Measurements from ENCODE around the gene ESX1. TPM values are rescaled to one million over a fixed set of nuclear protein-coding genes. Genes with fewer than 3 reads are reported as not detected.
A peak's percentile ranks its signal among the peaks of the same experiment; 100 is the strongest.

ESX1 gene
- total and polyA plus RNA-seq, 2 experiments from 2014 or later, result not detected

DNA sequence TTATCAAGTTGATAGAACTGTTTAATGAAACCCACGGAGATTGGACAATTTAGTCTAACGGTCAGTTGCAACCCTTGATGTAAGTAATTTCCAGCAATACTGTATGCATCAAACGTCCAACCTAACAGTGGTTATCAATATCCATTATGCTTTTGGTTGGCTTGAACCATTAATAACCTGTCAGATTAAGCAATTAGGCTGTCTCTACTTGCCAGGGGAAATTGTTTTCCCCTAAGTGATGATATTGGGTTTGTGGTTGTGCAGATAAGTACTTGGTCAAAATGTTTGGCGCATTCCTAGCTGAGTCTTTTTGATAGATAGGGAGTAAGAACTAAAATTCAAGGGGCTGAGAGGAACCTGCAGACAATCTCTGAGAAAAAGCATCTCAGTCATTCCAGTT, 30.5 kb upstream of the ESX1 start:
- Histone ChIP-seq H3K27ac (no peak overlapping the region), H3K9ac (no peak overlapping the region), H3K4me3 (no peak overlapping the region), H4K20me1 (ENCODE audit: insufficient read depth) (no peaks in the 10 kb centered on the region), H3K79me2 (ENCODE audit: insufficient read depth) (no peaks in the 10 kb centered on the region), H3K4me1 (ENCODE audit: insufficient read depth) (no peaks in the 10 kb centered on the region), H3K36me3 (ENCODE audit: low read depth) (no peaks in the 10 kb centered on the region), H3K27me3 (replicated peaks; ENCODE audit: insufficient read depth) (no peaks in the 10 kb centered on the region; the same call in 1 of the 2 replicates), H3F3A (ENCODE audit: insufficient read depth) (no peaks in the 10 kb centered on the region), H3K9me3 (ENCODE audit: low read depth) (no peaks in the 10 kb centered on the region), H3K9me2 (ENCODE audit: insufficient read depth) (no peaks in the 10 kb centered on the region), H2AFZ (no peak overlapping the region), H3K4me2 (ENCODE audit: unreplicated experiment) (no peak overlapping the region)
- 69% methylated on average over 3 to 4 of the region's 4 CpGs for WGBS, 2 experiments (ENCODE audit: low coverage in 1 of 2, low lambda C conversion rate in 2 of 2, missing lambda C conversion rate in 2 of 2)
- TF ChIP-seq EZH2phosphoT487 (IDR thresholded peaks at IDR 0.05; ENCODE audit: insufficient read depth, low read depth) (no peak), EZH2 (IDR thresholded peaks at IDR 0.05; ENCODE audit: insufficient read depth, poor library complexity, severe bottlenecking) (no peak)
- no peak for DNase-seq
- in situ Hi-C loops (cut with MboI), result no loop called here

DNA sequence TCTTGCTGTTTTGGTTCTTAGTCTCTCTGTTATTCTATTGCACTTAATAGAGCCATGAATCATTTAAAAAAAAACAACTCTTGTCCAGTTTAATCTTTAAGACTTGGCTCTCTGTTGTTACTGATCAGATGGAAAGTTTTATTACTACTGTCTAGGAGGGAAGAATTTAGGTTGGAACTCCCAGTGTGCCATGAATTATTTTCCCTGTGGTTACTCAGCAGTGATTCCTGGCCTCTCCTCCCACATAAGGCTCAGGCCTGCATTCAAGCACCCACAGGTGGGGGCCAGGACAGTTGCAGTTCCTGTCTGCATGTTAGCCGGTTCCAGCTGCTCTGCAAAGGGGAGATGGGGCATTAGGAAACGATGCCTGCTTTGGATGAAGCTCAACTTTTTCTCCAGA, 29.8 kb upstream of the ESX1 start:
- peak; percentile 41 for DNase-seq
- Histone ChIP-seq H3K4me1 (ENCODE audit: insufficient read depth) (no peaks in the 10 kb centered on the region), H3K9ac (no peak overlapping the region), H3K4me3 (no peak overlapping the region), H3K27me3 (replicated peaks; ENCODE audit: insufficient read depth) (no peaks in the 10 kb centered on the region; the same call in 1 of the 2 replicates), H3K27ac (no peak overlapping the region), H3K79me2 (ENCODE audit: insufficient read depth) (no peaks in the 10 kb centered on the region), H4K20me1 (ENCODE audit: insufficient read depth) (no peaks in the 10 kb centered on the region), H3F3A (ENCODE audit: insufficient read depth) (no peaks in the 10 kb centered on the region), H3K36me3 (ENCODE audit: low read depth) (no peaks in the 10 kb centered on the region), H3K9me2 (ENCODE audit: insufficient read depth) (no peaks in the 10 kb centered on the region), H2AFZ (no peak overlapping the region), H3K9me3 (ENCODE audit: low read depth) (no peaks in the 10 kb centered on the region), H3K4me2 (ENCODE audit: unreplicated experiment) (no peak overlapping the region)
- 0% methylated on average over 1 of the region's 2 CpGs; no CpG with 5 or more reads in 1 of the 2 experiments for WGBS, 2 experiments (ENCODE audit: low coverage in 1 of 2, low lambda C conversion rate in 2 of 2, missing lambda C conversion rate in 2 of 2)
- no peak for TF ChIP-seq EZH2 (IDR thresholded peaks at IDR 0.05; ENCODE audit: insufficient read depth, poor library complexity, severe bottlenecking)
- TF ChIP-seq EZH2phosphoT487 (IDR thresholded peaks at IDR 0.05; ENCODE audit: insufficient read depth, low read depth), result no peak
- in situ Hi-C loops (cut with MboI), result no loop called here

GRCh38 chrX:104282166-104282725, 27.5 kb upstream of the ESX1 start:
- Histone ChIP-seq H4K20me1 (ENCODE audit: insufficient read depth) (no peaks in the 10 kb centered on the region), H3K9me3 (ENCODE audit: low read depth) (no peaks in the 10 kb centered on the region), H3K27me3 (replicated peaks; ENCODE audit: insufficient read depth) (no peaks in the 10 kb centered on the region), H3K9me2 (ENCODE audit: insufficient read depth) (no peaks in the 10 kb centered on the region), H3K4me3 (no peak overlapping the region), H3F3A (ENCODE audit: insufficient read depth) (no peaks in the 10 kb centered on the region), H3K27ac (no peak overlapping the region), H3K36me3 (ENCODE audit: low read depth) (no peaks in the 10 kb centered on the region), H3K79me2 (ENCODE audit: insufficient read depth) (no peaks in the 10 kb centered on the region), H3K9ac (no peak overlapping the region), H2AFZ (no peak overlapping the region), H3K4me1 (ENCODE audit: insufficient read depth) (no peaks in the 10 kb centered on the region), H3K4me2 (ENCODE audit: unreplicated experiment) (no peak overlapping the region)
- in situ Hi-C loops (cut with MboI), result no loop called here
- DNase-seq, result no peak
- TF ChIP-seq EZH2phosphoT487 (IDR thresholded peaks at IDR 0.05; ENCODE audit: insufficient read depth, low read depth) (no peak), EZH2 (IDR thresholded peaks at IDR 0.05; ENCODE audit: insufficient read depth, poor library complexity, severe bottlenecking) (no peak)
- WGBS, 2 experiments (ENCODE audit: low coverage in 1 of 2, low lambda C conversion rate in 2 of 2, missing lambda C conversion rate in 2 of 2), result 12 to 13% methylated on average over 9 of the region's 9 CpGs

DNA sequence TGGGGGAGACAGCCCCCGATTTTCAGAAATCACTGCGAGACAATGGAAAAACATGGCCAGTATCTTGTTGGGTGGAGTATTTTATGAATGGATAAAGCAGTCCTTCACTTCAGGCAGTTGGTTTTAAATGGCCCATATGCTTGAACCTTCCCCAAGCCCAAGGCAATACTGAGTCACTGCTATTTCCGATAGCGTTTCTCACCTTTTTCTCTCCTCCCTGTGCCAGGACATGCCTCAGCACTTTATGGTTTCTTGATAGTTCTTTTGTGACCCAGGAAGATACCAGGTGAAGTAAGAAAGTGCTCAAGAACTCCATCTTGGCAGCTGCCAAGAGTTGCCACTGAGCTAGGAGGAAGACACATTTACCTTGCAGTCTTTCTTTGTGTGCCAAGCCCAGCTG, 26.8 kb upstream of the ESX1 start:
- Histone ChIP-seq H3K4me1 (ENCODE audit: insufficient read depth) (no peaks in the 10 kb centered on the region), H3K9me2 (ENCODE audit: insufficient read depth) (no peaks in the 10 kb centered on the region), H3K9me3 (ENCODE audit: low read depth) (no peaks in the 10 kb centered on the region), H2AFZ (no peak overlapping the region), H3F3A (ENCODE audit: insufficient read depth) (no peaks in the 10 kb centered on the region), H4K20me1 (ENCODE audit: insufficient read depth) (no peaks in the 10 kb centered on the region), H3K4me3 (no peak overlapping the region), H3K36me3 (ENCODE audit: low read depth) (no peaks in the 10 kb centered on the region), H3K9ac (no peak overlapping the region), H3K27me3 (replicated peaks; ENCODE audit: insufficient read depth) (no peaks in the 10 kb centered on the region), H3K79me2 (ENCODE audit: insufficient read depth) (no peaks in the 10 kb centered on the region), H3K4me2 (ENCODE audit: unreplicated experiment) (no peak overlapping the region), H3K27ac (no peak overlapping the region)
- WGBS, 2 experiments (ENCODE audit: low coverage in 1 of 2, low lambda C conversion rate in 2 of 2, missing lambda C conversion rate in 2 of 2), result 68 to 74% methylated on average over 4 of the region's 4 CpGs
- in situ Hi-C loops (cut with MboI), result no loop called here
- TF ChIP-seq EZH2phosphoT487 (IDR thresholded peaks at IDR 0.05; ENCODE audit: insufficient read depth, low read depth), result no peak
- TF ChIP-seq EZH2 (IDR thresholded peaks at IDR 0.05; ENCODE audit: insufficient read depth, poor library complexity, severe bottlenecking), result no peak
- no peak for DNase-seq

- Histone ChIP-seq H3K9me2 (ENCODE audit: insufficient read depth) (no peaks in the 10 kb centered on the region), H3K4me2 (ENCODE audit: unreplicated experiment) (no peak overlapping the region), H3K4me1 (ENCODE audit: insufficient read depth) (no peaks in the 10 kb centered on the region), H3K9me3 (ENCODE audit: low read depth) (no peaks in the 10 kb centered on the region), H3K4me3 (no peak overlapping the region), H3K36me3 (ENCODE audit: low read depth) (no peaks in the 10 kb centered on the region), H3K27me3 (replicated peaks; ENCODE audit: insufficient read depth) (no peaks in the 10 kb centered on the region), H3F3A (ENCODE audit: insufficient read depth) (no peaks in the 10 kb centered on the region), H3K79me2 (ENCODE audit: insufficient read depth) (no peaks in the 10 kb centered on the region), H3K9ac (no peak overlapping the region), H3K27ac (no peak overlapping the region), H4K20me1 (ENCODE audit: insufficient read depth) (no peaks in the 10 kb centered on the region), H2AFZ (no peak overlapping the region)
- in situ Hi-C loops (cut with MboI), result no loop called here
- WGBS, 2 experiments (ENCODE audit: low coverage in 1 of 2, low lambda C conversion rate in 2 of 2, missing lambda C conversion rate in 2 of 2), result 38 to 52% methylated on average over 5 of the region's 5 CpGs
- no peak for DNase-seq
- TF ChIP-seq EZH2 (IDR thresholded peaks at IDR 0.05; ENCODE audit: insufficient read depth, poor library complexity, severe bottlenecking), result no peak
These were observed 25.9 kb upstream of the ESX1 start for GRCh38 chrX:104280609-104281008.

Measured in GM23248 (cell line).